GM12874 (cell line): ENCODE measurements around the gene MIPEP.
A peak's percentile ranks its signal among the peaks of the same experiment; 100 is the strongest.

Experiments
- TF ChIP-seq, protein P1 (sequence below): IDR thresholded peaks from 2 replicates; pipeline ENCODE4 v1.5.1; 2011; ENCODE audit warnings: low read depth, mild to moderate bottlenecking, control low read depth, low read length, moderate library complexity; ENCODE audit not compliant: insufficient read depth

The MIPEP gene

DNA sequence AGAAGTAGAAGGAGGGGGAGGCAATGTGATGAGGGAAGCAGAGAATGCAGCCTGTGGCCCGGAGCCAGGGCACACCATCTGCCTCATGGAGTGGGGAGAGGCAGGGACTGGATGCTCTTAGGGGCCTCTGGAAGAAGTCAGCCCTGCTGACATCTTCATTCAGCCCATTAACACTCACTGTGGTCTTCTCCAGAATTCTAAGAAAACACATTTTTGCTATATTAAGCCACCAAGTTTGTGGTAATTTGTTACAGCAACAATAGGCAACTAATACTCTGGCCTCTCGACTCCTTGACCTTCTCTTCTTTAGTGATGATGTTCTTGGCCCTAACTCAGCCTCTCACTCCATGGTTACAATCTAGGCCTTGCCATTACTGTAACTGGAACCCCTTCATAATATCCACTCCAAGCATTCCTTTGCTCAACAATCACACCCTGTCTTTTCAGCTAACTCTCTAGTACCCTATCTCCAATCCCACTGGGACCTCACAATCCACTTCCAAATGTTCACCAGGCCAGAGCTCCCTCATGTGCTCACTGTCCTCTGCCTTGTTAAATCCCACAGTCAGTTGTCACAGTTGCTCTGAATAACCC, 98.5 kb downstream of the MIPEP start:
- TF ChIP-seq, protein P1, sequence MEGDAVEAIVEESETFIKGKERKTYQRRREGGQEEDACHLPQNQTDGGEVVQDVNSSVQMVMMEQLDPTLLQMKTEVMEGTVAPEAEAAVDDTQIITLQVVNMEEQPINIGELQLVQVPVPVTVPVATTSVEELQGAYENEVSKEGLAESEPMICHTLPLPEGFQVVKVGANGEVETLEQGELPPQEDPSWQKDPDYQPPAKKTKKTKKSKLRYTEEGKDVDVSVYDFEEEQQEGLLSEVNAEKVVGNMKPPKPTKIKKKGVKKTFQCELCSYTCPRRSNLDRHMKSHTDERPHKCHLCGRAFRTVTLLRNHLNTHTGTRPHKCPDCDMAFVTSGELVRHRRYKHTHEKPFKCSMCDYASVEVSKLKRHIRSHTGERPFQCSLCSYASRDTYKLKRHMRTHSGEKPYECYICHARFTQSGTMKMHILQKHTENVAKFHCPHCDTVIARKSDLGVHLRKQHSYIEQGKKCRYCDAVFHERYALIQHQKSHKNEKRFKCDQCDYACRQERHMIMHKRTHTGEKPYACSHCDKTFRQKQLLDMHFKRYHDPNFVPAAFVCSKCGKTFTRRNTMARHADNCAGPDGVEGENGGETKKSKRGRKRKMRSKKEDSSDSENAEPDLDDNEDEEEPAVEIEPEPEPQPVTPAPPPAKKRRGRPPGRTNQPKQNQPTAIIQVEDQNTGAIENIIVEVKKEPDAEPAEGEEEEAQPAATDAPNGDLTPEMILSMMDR, result no peak

GRCh38 chr13:23789576-23790346, 99.4 kb downstream of the MIPEP start:
- TF ChIP-seq, protein P1, result no peak

DNA sequence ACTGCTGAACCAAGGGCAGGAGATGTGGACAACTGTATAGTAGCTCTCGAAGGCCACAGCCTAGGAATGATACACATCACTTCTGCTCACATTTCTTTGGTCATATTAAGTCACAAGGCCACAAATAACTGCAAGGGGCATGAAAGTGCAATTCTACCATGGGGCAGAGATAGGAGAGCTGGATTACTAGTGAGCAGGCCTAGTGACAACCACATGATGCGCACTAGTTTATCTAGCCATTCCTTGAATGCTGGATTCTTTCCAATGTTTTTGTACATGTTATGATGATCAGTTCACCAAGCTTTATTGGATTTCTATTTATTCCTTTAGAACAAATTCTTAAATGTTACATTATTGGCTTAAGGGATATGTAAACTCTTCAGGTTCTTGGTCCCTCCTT, 100.7 kb downstream of the MIPEP start:
- TF ChIP-seq, protein P1, result no peak

DNA sequence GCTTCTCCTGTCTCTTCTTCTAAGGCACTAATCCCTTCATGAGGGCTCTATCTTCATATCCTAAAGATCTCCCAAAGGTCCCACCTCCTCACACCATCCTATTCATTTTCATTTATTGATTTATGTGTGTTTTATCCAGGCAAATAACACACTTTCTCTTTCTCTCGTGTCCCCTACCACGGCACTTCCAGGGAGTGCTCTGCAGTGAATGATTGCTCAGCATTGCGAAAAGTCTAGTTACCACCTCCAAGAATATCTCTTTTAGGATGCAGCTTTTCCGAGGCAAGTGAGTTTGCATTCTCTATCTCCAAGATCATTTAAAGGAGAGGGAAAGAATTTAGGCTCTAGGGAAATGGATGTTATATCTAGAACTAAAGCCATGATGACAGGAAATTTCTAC, 101.7 kb downstream of the MIPEP start:
- TF ChIP-seq, protein P1, result no peak

DNA sequence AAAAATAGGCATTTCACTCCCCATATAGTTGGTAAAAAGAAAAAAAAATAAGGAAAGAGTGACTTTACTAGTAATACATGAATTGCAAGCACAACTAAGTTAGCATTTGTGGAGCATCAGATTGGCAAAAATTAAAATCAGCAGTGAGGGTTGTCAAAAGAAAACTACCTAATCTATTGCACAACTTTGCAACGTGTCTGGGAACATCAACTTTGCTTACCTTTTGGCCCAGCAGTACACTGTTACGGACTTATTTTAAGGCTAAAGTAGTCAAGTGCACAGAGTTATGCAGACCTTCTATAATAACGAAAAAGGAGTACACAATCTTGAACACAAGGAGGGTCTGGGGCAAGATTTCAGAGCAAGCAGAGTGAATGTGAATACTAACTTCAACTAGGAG, 102.6 kb downstream of the MIPEP start:
- TF ChIP-seq, protein P1, result no peak

DNA sequence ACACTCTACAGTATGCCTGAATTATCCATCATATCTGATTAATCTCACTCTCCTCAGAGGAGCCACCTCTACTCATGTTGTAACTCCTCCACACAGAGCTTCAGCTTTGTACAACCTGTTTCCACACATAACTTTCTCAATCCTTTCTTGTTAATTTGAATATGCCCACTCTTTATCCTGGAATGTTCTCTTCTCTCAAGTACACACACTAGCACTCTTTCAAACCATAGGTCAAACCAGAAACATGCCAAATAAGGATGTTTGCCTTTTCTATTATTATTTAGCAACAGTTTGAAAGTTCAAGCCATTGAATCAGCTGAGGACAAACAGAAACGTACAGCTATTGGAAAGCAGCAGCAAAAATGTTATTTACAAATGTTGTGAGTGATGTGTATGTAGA, 110.3 kb downstream of the MIPEP start:
- TF ChIP-seq, protein P1, result no peak

DNA sequence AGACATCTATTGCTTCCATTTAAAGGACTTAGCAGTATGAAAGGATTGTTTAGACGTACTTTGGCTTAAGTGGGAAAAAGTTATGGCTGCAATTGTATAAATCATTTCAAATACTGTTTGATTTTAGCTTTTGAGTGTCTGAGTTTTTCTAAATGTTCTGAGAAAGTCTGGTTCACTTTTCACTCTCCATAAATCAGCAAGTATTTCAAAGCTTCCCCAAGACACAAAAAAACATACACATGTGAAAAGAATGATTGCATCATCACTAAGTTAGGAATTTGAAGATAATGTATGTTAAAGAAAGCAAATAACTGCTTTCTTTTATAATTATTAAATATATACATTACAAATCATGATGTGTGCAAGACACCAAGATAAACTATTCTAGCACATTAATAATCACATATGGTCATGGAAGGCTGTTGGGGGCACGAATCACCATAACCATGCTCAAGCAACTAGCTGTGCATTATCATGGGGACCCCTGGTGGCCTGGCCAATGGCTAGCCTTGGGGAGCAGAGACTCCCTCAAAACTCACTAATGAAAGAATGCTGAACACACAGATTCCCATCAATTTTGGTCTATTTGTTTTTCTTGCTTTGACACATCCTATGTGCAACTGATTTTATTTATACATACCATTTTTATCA, 111.1 kb downstream of the MIPEP start:
- TF ChIP-seq, protein P1, result 0 out of 2 replicates have a peak, but pooled peaks have one; percentile 19
